DMS153 treated with DMSO at 0.1 percent for 48 hours (cell line): ENCODE measurements around the gene ZNF467.

Experiments used
- DNase-seq: peaks from one replicate; lab custom pipeline; 2025; ENCODE audit not compliant: unreplicated experiment; lab: John Stamatoyannopoulos, UW

ZNF467 gene

GRCh38 chr7:149772241-149772955 lies 990 bp downstream of the ZNF467 start:
- no peak for DNase-seq

GRCh38 chr7:149771720-149772240 lies 1.6 kb downstream of the ZNF467 start:
- peak; percentile 43 for DNase-seq

DNA sequence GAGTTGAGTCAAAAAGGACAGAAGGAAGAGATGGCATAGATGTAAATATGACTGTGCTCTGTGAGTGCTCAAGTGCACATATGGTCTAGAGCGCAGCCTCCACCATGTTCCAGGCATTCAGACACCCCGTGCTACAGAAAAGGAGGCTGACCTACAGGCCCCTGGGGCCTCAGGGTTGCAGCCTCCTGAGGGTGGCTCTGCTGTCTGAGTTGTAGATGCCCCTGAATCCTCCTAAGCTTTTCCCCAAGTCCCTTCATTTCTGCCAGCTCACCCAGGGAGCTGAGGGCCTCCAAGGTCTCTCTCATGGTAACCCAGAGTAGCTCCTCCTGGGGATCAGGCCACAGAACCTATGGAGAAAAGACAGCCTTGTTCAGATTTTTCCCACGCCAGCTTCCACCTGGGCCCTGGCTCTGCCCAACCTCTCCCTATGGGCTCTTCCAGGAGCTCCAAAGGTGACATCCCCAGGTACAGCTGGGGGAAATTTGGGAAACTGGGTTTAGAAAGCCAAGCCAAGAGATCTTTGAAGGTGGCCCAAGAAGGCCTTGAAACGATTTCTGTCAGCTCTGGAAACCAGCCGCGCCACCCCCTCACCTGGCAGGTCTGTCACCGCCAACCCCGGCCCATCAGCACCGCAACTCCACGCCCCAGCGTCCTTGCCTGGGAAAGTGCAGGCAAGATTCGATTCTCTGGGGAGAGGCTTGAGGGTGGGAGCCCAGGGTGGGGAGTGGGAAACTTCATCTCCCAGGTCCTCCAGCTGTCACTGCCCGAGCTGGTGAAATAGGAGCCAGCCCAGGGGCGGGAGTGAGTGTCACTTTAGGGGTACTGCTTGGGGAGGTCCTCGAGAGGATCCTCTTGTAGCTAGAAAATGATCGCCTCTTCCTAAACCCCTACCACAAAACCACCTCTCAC lies 2.4 kb downstream of the ZNF467 start:
- no peak for DNase-seq

DNA sequence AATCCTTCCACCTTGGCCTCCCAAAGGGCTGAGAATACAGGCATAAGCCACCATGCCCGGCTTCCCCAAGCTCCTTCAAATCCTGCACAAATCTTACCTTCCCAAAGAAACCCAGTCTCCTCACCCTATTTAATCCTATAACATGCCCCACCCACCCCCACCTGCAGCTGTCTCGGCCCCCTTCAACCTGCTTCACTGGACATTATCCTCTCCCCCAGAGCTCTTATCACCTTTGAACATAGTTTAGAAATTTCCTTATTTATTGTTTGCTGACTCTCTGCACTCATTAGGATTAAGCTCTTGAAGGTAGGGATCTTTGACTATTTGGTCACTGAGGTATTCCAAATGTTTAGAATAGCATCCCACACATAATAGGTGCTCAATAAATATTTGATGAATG lies 3.5 kb downstream of the ZNF467 start:
- DNase-seq = no peak

- DNase-seq = no peak
These were observed 4.5 kb downstream of the ZNF467 start for GRCh38 chr7:149768931-149769330.

DNA sequence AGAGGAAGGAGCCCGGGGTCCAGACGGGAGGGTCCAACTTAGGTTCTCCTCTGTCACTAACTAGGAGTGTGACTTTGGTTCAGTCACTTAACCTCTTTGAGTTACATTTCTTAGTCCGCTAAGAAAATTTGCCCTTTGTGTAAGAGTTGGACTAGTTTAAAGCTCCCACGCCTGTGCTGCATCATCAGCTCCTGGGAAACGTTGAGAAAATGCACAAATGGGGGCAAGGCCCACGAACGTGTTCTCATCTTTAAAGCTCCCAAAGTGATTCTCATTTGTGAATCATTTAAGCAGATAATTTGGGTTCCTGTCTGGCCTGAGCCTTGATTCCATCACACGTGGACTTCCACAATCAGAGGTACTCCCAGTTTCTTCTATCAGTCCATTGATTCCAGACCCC lies 6.3 kb downstream of the ZNF467 start:
- no peak for DNase-seq

- DNase-seq = no peak
These were observed 7.2 kb downstream of the ZNF467 start for GRCh38 chr7:149766135-149766675.

- no peak for DNase-seq
These were observed 7.8 kb downstream of the ZNF467 start for GRCh38 chr7:149765399-149766121.

- no peak for DNase-seq
These were observed 8.6 kb downstream of the ZNF467 start for GRCh38 chr7:149764481-149765398.

GRCh38 chr7:149763563-149764240 lies 9.7 kb downstream of the ZNF467 start:
- DNase-seq = no peak

GRCh38 chr7:149762610-149763009 lies 10.8 kb downstream of the ZNF467 start:
- no peak for DNase-seq

- DNase-seq = no peak
These were observed 11.3 kb downstream of the ZNF467 start for GRCh38 chr7:149762089-149762488.

DNA sequence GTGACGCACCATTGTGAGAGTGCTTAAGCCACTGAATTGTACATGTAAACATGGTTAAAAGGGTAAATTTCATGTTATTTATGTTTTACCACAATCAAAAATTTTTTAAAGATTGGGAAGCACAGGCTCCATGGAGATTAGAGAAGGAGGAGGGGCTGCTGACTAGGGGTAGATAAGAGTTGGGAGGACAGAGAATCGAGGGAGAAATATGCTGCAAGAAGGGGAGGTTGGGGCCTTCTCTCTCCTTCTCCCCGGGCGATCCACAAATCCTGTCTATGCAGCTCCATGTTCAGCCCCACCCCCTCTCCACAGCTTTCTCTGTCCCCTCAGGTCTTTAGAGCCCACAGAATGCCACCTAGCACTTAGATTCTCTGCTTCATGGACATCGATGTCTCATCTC lies 12.1 kb downstream of the ZNF467 start:
- no peak for DNase-seq

- no peak for DNase-seq
These were observed 12.8 kb downstream of the ZNF467 start for GRCh38 chr7:149760538-149760937.

- DNase-seq = no peak
These were observed 14.1 kb downstream of the ZNF467 start for GRCh38 chr7:149759093-149759860.

GRCh38 chr7:149753375-149754233 lies 19.8 kb downstream of the ZNF467 start:
- no peak for DNase-seq

DNA sequence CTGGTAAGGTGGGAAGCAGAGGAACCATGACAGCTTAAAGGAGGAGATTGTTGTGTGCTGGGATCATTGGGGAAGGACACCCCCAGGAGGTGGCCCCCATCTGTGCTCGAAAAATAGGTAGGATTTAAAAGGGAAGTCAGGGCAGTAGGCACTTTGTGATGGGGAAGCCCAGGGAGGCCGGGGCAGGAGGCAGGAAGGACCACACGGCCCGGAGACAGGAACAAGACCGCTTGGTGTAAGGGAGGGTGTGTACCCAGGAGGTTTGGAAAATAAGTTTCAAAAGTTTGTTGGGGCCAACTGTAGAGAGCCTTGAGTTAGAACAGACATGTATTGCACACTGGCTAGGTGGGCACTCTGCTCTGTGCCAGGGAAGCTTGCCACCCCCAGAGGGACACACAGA lies 20.7 kb downstream of the ZNF467 start:
- no peak for DNase-seq
